ENCODE data around the gene NR2F1. TPM values are rescaled to one million over a fixed set of nuclear protein-coding genes. Genes with fewer than 3 reads are reported as not detected.
A peak's percentile ranks its signal among the peaks of the same experiment; 100 is the strongest.

NR2F1 gene
- total RNA-seq, 1 donor from 2014 or later, result 28.7 TPM

DNA sequence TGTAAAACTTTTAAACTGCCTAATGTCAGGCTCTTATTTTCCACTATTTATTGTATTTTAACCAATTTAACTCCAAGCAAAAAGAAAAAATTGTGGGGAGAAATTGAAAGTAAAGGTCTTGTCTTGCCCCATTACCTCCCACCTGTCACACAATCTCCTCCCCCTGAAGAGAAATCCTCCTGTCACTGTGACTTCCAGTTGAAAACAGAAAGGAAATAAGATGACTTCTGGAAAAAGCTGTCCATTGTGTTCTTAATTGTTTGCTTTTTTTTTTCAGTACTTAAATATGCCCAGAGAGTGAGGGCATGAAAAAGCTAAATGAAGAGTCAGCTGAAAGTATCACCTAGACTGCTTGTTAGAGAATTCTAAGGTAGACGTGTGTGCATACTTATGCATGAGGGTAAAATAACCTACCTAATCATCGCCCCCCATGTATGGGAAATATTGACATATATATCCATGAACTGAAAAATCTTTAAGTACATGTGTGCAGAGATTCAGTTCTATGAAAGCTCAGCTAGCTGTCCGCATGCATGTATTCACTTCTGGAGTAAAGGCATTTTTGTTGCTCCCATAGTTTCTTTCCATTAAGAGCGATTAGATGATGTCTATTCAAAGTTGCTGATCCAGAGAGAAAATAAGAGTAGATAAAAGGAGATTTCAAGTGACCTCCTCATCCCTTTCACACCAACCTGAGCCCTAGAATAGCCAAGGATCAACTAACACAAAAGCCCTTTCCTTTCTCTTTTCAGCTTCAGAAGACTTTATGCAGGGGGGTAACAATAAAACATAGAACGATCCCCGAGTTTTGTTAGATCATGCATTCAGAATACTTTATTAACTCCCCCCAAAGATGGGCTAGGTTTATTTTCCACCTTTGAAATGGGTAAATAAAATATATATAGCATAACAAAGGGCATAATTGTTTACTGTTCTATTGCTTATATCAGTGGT is 7.3 kb upstream of the NR2F1 start:
- Mint-ChIP-seq H3K9me3 (ENCODE audit: low read depth) (no peaks in the 10 kb centered on the region), H3K27ac (ENCODE audit: unreplicated experiment) (no peak overlapping the region)

DNA sequence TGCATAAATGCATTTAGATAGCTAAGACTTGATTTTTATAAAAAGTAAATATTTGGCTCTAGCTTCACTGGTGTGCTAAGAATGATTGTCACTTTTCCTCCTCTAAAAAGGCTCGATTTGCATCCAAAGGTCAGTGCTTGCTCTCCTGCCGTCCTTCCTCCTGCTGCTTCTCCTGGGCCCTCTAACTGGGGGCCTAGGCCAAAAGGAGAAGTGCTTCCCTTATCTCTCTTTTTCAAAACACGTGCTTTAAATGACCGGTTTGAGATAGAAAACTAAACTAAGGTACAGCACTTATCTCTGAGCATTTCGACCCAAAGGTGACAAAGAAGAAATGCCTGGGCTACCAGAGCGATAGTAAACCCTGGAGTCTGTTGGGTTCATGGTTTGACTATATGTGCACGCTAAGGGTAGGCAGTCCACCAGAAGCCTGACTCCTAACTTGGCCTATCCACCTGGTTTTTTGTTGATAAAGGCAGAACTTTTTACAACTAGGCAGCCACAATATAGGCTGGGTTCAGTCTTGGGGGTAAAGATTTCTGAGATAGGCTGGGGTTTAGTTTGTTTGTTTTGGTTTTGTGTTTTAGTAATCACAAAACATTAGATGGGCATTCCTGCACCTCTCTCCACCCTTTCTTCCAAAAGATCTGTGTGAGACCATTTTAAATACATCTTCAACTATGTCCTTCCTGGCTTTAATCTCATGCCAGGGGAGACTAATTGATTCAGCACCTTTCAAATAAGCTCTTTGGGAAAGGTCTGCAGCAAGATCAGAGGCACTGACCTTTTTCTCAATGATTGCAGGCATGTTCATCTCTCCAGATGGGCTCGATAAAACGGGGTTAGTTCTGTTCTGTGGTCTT is 5.8 kb upstream of the NR2F1 start:
- no peaks in the 10 kb centered on the region for H3K27me3 Mint-ChIP-seq (ENCODE audit: low read depth)

More for the DNA sequence above, 7.3 kb upstream of the NR2F1 start:
- no peak overlapping the region for H3K4me3 Mint-ChIP-seq (ENCODE audit: unreplicated experiment)
- no peak for DNase-seq (ENCODE audit: low spot score)
- no peaks in the 10 kb centered on the region for H3K27me3 Mint-ChIP-seq (ENCODE audit: low read depth)
- TF ChIP-seq, protein P1, sequence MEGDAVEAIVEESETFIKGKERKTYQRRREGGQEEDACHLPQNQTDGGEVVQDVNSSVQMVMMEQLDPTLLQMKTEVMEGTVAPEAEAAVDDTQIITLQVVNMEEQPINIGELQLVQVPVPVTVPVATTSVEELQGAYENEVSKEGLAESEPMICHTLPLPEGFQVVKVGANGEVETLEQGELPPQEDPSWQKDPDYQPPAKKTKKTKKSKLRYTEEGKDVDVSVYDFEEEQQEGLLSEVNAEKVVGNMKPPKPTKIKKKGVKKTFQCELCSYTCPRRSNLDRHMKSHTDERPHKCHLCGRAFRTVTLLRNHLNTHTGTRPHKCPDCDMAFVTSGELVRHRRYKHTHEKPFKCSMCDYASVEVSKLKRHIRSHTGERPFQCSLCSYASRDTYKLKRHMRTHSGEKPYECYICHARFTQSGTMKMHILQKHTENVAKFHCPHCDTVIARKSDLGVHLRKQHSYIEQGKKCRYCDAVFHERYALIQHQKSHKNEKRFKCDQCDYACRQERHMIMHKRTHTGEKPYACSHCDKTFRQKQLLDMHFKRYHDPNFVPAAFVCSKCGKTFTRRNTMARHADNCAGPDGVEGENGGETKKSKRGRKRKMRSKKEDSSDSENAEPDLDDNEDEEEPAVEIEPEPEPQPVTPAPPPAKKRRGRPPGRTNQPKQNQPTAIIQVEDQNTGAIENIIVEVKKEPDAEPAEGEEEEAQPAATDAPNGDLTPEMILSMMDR (IDR thresholded peaks at IDR 0.05), result no peak
- H3K4me1 Mint-ChIP-seq (ENCODE audit: low read depth), result peaks cover 54% of the 10 kb centered on the region
- H3K36me3 Mint-ChIP-seq (ENCODE audit: low read depth), result no peaks in the 10 kb centered on the region

DNA sequence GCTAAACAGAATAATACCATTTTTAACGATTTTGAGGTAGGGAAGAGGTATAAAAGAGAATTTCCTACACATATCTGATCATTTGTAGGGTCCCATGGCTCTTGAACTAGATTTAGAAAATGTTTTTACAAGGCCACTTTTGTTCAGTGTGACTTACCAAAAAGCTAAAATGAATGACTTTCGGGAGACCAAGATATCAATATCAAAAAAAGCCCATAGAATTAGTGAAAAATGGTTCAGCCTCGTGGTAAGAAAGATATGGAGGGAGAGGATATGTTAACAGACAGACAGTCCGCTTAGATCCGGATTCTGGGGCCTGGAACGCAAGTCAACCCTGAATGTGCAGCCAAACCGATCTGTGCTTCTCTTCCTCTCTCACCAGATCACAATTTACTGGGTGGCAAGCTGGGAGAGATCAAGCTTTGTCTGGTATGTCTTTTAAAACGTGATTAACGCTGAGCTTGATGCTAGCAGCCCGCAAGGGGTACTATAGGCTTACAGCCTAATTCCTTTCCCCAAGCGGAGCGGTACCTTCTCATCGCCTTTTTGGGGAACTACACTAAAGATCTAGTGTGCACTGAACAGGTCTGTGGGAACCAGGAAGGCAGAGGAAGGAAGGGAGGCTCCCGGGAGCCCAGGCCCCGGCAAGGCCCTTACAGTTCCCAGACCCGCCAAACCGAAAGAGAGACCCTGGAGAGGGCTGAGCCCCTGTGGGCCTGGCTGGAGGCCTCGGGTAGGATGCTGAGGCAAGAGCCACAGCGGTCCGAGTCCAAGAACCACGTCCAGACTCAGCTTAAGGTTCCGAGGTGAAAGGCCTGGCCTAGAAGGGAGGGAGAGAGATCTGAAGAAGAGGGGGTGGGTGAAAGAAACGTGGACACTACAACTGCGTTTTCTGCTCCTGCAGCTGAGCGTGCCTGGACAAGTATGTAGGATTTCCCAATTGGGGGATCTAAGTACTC is 4.9 kb upstream of the NR2F1 start:
- Mint-ChIP-seq H3K36me3 (ENCODE audit: low read depth) (no peaks in the 10 kb centered on the region), H3K9me3 (ENCODE audit: low read depth) (no peaks in the 10 kb centered on the region), H3K27me3 (ENCODE audit: low read depth) (no peaks in the 10 kb centered on the region), H3K27ac (ENCODE audit: unreplicated experiment) (peak overlapping the region; percentile 89), H3K4me1 (ENCODE audit: low read depth) (peaks cover 46% of the 10 kb centered on the region), H3K4me3 (ENCODE audit: unreplicated experiment) (peak overlapping the region; percentile 56)
- TF ChIP-seq, protein P1 (IDR thresholded peaks at IDR 0.05), result no peak
- no peak for DNase-seq (ENCODE audit: low spot score)

More for the DNA sequence above, 5.8 kb upstream of the NR2F1 start:
- Mint-ChIP-seq H3K4me3 (ENCODE audit: unreplicated experiment) (no peak overlapping the region), H3K36me3 (ENCODE audit: low read depth) (no peaks in the 10 kb centered on the region), H3K4me1 (ENCODE audit: low read depth) (peaks cover 54% of the 10 kb centered on the region), H3K9me3 (ENCODE audit: low read depth) (no peaks in the 10 kb centered on the region), H3K27ac (ENCODE audit: unreplicated experiment) (peak overlapping the region; percentile 0)
- DNase-seq (ENCODE audit: low spot score), result no peak
- TF ChIP-seq, protein P1 (IDR thresholded peaks at IDR 0.05), result no peak

DNA sequence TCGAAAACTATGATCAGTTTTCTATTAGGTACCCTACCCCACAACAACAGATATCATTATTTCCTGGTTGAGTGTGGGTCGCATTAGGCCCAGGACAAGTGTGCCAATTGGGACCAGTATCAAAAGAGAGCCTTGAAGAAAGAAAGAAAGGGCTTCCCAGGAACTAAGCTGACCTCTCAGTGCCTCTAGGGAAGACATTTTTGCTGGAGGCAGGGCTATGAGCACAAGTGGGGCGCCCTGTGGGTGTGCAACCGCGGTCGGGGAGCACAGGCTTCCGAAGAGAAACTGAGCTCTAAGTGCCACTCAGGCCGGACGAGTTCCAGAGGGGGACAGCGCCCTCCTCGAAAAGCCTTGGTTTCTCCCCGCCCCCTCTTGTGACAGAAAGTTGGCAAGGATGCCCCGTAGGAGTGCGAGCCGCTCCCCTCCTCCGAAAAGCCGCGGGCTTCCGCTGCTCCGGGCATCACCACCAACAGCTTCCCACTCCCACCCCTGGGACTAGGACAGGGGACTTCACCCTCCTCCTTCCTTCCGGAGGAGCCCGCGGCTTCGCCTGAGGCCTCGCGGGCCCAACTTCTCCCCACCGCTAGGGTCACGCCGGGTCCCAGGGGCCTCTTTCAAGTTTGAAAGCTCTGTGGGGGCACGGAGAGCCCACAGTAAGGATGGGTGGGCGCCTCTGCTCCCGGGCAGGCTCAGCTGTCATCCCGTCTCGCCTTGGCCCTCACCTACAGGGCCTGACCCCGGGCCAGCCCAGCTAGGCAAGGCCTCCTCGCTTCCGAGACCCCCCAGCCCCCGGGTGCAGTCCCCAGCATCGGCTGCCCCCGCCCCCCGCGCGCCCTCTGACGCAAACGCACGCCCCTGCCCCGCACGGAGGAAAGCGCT is 4.0 kb upstream of the NR2F1 start:
- DNase-seq (ENCODE audit: low spot score), result no peak
- peaks cover 37% of the 10 kb centered on the region for H3K4me1 Mint-ChIP-seq (ENCODE audit: low read depth)
- H3K4me3 Mint-ChIP-seq (ENCODE audit: unreplicated experiment), result no peak overlapping the region
- no peaks in the 10 kb centered on the region for H3K36me3 Mint-ChIP-seq (ENCODE audit: low read depth)
- no peaks in the 10 kb centered on the region for H3K9me3 Mint-ChIP-seq (ENCODE audit: low read depth)
- TF ChIP-seq, protein P1 (IDR thresholded peaks at IDR 0.05), result peak; percentile 54
- peak overlapping the region; percentile 89 for H3K27ac Mint-ChIP-seq (ENCODE audit: unreplicated experiment)
- H3K27me3 Mint-ChIP-seq (ENCODE audit: low read depth), result no peaks in the 10 kb centered on the region
